ENCODE measurements around the gene COLEC12. TPM values are rescaled to one million over a fixed set of nuclear protein-coding genes. Genes with fewer than 3 reads are reported as not detected.
A peak's percentile ranks its signal among the peaks of the same experiment; 100 is the strongest.

Gene COLEC12
- total and polyA plus RNA-seq, 3 donors from 2014 or later = 4.5 to 10.4 (median 8.1) TPM

DNA sequence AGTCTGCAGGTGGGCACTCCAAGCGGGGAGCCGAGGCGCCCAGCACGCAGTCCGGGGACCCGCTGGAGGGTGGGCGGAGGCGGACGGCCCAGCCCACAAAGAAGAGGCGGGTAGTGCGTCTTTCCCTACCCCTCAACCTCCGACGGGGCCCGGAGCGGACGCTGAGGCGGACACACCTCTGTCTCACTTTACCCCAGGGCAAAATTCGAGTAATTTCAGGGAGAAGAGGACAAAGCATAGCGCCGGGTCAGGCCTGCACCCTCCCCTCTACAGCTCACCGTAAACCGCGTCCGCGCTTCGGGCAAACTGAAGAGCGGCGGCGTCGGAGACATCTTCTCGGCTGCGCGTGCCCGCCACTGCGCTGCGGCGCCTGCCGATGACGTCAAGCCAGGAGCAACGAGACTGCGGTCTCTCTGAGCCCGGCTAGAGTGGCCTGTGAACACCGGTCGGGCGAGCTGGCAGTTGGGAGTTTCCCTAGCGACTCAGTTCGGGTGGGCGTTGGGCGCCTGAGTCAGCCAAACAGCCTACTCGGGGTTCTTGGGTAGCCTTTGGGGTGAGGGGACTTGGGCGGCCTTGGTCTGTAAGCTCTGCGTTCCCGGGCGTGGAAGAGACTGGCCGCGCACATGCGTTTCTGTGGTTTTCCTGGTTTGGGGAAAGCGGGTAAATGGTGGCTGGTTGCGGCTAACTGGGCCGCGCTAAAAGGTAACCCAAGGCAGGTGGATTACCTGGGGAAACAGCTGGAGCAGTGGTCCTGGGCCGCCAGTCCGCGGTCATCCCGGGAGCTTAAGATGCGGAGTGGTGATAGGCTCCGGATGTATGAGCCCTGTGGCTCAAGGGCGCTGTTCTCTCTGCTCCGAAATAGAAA lies 232.6 kb downstream of the COLEC12 start, which contains the start of gene THOC1:
TSS of gene THOC1 (minus strand) at position 360 of the 865 bp plus-strand sequence. CDS start at position 332, 28 bp downstream.
- no peak for TF ChIP-seq POLR2A (IDR thresholded peaks at IDR 0.05)
- TF ChIP-seq, protein P1, sequence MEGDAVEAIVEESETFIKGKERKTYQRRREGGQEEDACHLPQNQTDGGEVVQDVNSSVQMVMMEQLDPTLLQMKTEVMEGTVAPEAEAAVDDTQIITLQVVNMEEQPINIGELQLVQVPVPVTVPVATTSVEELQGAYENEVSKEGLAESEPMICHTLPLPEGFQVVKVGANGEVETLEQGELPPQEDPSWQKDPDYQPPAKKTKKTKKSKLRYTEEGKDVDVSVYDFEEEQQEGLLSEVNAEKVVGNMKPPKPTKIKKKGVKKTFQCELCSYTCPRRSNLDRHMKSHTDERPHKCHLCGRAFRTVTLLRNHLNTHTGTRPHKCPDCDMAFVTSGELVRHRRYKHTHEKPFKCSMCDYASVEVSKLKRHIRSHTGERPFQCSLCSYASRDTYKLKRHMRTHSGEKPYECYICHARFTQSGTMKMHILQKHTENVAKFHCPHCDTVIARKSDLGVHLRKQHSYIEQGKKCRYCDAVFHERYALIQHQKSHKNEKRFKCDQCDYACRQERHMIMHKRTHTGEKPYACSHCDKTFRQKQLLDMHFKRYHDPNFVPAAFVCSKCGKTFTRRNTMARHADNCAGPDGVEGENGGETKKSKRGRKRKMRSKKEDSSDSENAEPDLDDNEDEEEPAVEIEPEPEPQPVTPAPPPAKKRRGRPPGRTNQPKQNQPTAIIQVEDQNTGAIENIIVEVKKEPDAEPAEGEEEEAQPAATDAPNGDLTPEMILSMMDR (IDR thresholded peaks at IDR 0.05) = peak in 1 of 3 experiments; percentile 14
- Histone ChIP-seq H3K27ac (peak within 1 kb of the TSS; percentile 79 to 87), H3K27me3 (no peaks in the 10 kb centered on the region), H3K9me3 (no peaks in the 10 kb centered on the region), H3K4me1 (peaks cover 11% of the 10 kb centered on the region), H3K4me3 (peak within 1 kb of the TSS; percentile 71 to 94), H3K36me3 (ENCODE audit: low read depth, missing control alignments) (no peaks in the 10 kb centered on the region)
- intact Hi-C loops (cut with DNase I; ENCODE audit: low total_unique reads) = no loop called here
- DNase-seq = peak; percentile 97
- 0 to 1% methylated on average over 23 to 69 of the region's 69 CpGs for WGBS, 2 donors

DNA sequence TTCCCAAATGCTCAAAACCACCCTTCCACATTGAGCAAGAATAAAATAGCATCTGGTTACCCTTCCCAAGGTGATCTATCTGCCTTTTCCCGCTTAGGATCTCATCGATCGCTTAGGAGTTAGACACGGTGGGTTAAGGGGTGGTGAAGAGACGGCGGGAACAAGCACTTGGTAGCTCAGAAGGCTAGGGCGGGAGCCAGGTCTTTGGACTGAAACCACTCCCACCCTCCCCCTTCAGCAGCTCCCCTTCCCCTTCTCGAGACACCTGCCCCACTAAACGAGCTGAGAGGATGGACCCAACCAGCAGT lies 233.2 kb downstream of the COLEC12 start:
- Histone ChIP-seq H3K27ac (peak overlapping the region; percentile 79 to 87), H3K9me3 (no peaks in the 10 kb centered on the region), H3K36me3 (ENCODE audit: low read depth, missing control alignments) (no peaks in the 10 kb centered on the region), H3K27me3 (no peaks in the 10 kb centered on the region), H3K4me1 (peaks cover 11% of the 10 kb centered on the region), H3K4me3 (peak overlapping the region; percentile 71 to 94)
- intact Hi-C loops (cut with DNase I; ENCODE audit: low total_unique reads) = no loop called here
- TF ChIP-seq POLR2A (IDR thresholded peaks at IDR 0.05) = no peak
- TF ChIP-seq, protein P1 (IDR thresholded peaks at IDR 0.05) = no peak
- WGBS, 2 donors = 0 to 1% methylated on average over 9 of the region's 9 CpGs
- DNase-seq = peak; percentile 50

Other genes with a start within 250 kb of the COLEC12 start
- gene THOC1, start 232.7 kb downstream of the COLEC12 start, total RNA-seq = 10 to 100 TPM; 79.7 to 82.2 TPM
- 41.6 TPM for gene THOC1, start 232.7 kb downstream of the COLEC12 start, polyA plus RNA-seq (ENCODE audit: insufficient read depth, low read depth, low replicate concordance)
- 10 to 100 TPM; 53.3 to 70.5 TPM for gene CETN1, start 79.7 kb upstream of the COLEC12 start, total RNA-seq
- 289 TPM for gene CETN1, start 79.7 kb upstream of the COLEC12 start, polyA plus RNA-seq (ENCODE audit: insufficient read depth, low read depth, low replicate concordance)
- gene CLUL1, start 96.3 kb upstream of the COLEC12 start, total RNA-seq = 10 to 100 TPM in 1 of 2 donors, 1 to 10 TPM in 1; 7.2 to 25.0 TPM
- gene CLUL1, start 96.3 kb upstream of the COLEC12 start, polyA plus RNA-seq (ENCODE audit: insufficient read depth, low read depth, low replicate concordance) = 2.8 TPM
- gene TYMS, start 157.0 kb upstream of the COLEC12 start, total RNA-seq = 10 to 100 TPM; 22.7 to 24.4 TPM
- gene TYMS, start 157.0 kb upstream of the COLEC12 start, polyA plus RNA-seq (ENCODE audit: insufficient read depth, low read depth, low replicate concordance) = 136 TPM
- 100 to 1,000 TPM in 1 of 2 donors, 10 to 100 TPM in 1; 88.5 to 119 TPM for gene ENOSF1, start 211.9 kb upstream of the COLEC12 start, total RNA-seq
- 29.2 TPM for gene ENOSF1, start 211.9 kb upstream of the COLEC12 start, polyA plus RNA-seq (ENCODE audit: insufficient read depth, low read depth, low replicate concordance)

Measured in testis (tissue), 3 donors.